GM18858 (cell line): ENCODE measurements around the gene MTARC2.

Experiments
- ATAC-seq: cut with Tn5 transposase; IDR thresholded peaks from one replicate; pipeline ENCODE4 v1.9.1; 2021; ENCODE audit not compliant: unreplicated experiment

MTARC2 gene

GRCh38 chr1:220768126-220768601, 20.0 kb downstream of the MTARC2 start:
- ATAC-seq: no peak

- no peak for ATAC-seq
These were observed 21.1 kb downstream of the MTARC2 start for GRCh38 chr1:220769205-220769604.

- ATAC-seq: peak; percentile 69
These were observed 22.3 kb downstream of the MTARC2 start for GRCh38 chr1:220770245-220770913.

- ATAC-seq: no peak
These were observed 24.7 kb downstream of the MTARC2 start for GRCh38 chr1:220772846-220773245.

- no peak for ATAC-seq
These were observed 27.2 kb downstream of the MTARC2 start for GRCh38 chr1:220775240-220775853.

- ATAC-seq: no peak
These were observed 28.1 kb downstream of the MTARC2 start for GRCh38 chr1:220776254-220776653.

GRCh38 chr1:220776720-220777326, 28.7 kb downstream of the MTARC2 start:
- peak; percentile 75 for ATAC-seq

GRCh38 chr1:220783453-220783852, 35.3 kb downstream of the MTARC2 start:
- no peak for ATAC-seq

- ATAC-seq: no peak
These were observed 36.6 kb downstream of the MTARC2 start for GRCh38 chr1:220784751-220785150.

- no peak for ATAC-seq
These were observed 37.3 kb downstream of the MTARC2 start for GRCh38 chr1:220785166-220786056.

GRCh38 chr1:220786057-220786336, 37.9 kb downstream of the MTARC2 start:
- ATAC-seq: no peak

GRCh38 chr1:220786337-220787068, 38.4 kb downstream of the MTARC2 start, which contains the start of gene MTARC1:
Gene MTARC1, plus strand, starts transcription at chr1:220786913. Its CDS starts 32 bp downstream, at chr1:220786945.
- peak; percentile 55 for ATAC-seq

- ATAC-seq: peak; percentile 27
These were observed 39.0 kb downstream of the MTARC2 start for GRCh38 chr1:220787069-220787619.

- no peak for ATAC-seq
These were observed 40.8 kb downstream of the MTARC2 start for GRCh38 chr1:220788900-220789299.

- no peak for ATAC-seq
These were observed 41.5 kb downstream of the MTARC2 start for GRCh38 chr1:220789532-220790147.

- ATAC-seq: no peak
These were observed 43.2 kb downstream of the MTARC2 start for GRCh38 chr1:220791285-220791684.

- ATAC-seq: no peak
These were observed 43.8 kb downstream of the MTARC2 start for GRCh38 chr1:220791956-220792355.

- ATAC-seq: no peak
These were observed 48.4 kb downstream of the MTARC2 start for GRCh38 chr1:220796530-220796929.

- no peak for ATAC-seq
These were observed 48.9 kb downstream of the MTARC2 start for GRCh38 chr1:220797044-220797443.

- ATAC-seq: no peak
These were observed 49.4 kb downstream of the MTARC2 start for GRCh38 chr1:220797553-220797952.
